HG03103 (cell line): ENCODE results near the gene NPAT.

Experiments
- ATAC-seq: cut with Tn5 transposase; IDR thresholded peaks from one replicate; pipeline ENCODE4 v1.9.1; 2021; ENCODE audit warnings: low read depth; ENCODE audit not compliant: unreplicated experiment

NPAT gene

GRCh38 chr11:108222574-108223347, at the start of gene NPAT, which contains the start of gene ATM:
Gene NPAT, minus strand, starts transcription at chr11:108222638. Its CDS starts 102 bp downstream, at chr11:108222536.
Gene ATM, plus strand, starts transcription at chr11:108223067. Its CDS starts 4,558 bp downstream, at chr11:108227625.
- peak; percentile 68 for ATAC-seq

DNA sequence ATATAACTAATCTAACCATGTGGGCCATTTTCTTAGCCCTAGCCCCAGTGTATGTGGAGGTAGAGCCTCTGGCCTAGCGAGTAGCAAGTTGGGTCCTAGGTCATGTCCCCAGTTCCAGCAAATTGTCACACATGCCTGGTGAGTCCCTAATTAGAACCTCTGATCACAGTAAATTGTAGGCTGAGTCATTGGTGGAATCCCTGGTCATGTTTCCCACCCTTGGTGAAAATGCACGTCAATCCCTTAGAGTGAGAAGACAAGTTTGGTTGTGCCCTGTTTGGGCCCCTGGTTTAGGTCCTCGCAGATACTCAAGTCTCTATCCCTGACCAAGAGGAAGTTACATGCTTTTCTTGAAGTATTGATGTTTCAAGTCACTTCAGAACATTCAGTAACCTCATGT, 47.1 kb upstream of the NPAT start:
- ATAC-seq: no peak

DNA sequence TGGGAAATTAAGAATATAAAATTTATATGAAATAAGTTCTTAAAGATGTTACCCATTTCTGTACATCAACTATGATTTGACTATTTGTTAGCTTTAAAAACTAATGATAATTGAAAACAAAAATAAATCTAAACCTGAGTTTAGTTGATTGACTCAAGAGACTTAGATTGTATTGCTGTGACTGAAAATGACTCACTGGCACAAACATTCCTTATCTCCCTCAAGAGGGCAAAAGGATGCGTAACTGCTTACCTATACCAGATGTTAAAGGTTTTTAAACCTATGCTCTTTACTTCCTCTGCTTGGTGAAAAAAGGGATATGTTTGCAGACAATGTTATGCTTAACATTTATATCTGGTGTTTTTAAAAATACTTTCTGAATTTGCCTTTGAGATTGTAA, 30.7 kb upstream of the NPAT start:
- no peak for ATAC-seq

DNA sequence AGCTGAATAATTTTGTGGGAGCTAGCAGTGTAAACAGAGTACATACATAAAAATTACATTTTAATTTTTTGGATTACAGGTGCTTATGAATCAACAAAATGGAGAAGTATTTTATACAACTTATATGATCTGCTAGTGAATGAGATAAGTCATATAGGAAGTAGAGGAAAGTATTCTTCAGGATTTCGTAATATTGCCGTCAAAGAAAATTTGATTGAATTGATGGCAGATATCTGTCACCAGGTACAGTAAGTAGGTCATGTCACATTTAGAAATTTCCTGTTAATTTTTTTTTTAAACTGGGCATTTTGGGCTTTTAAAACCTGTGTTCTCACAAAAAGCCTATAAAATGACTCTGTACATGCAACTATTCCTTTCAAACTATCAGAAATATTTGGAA, 24.4 kb upstream of the NPAT start:
- no peak for ATAC-seq

DNA sequence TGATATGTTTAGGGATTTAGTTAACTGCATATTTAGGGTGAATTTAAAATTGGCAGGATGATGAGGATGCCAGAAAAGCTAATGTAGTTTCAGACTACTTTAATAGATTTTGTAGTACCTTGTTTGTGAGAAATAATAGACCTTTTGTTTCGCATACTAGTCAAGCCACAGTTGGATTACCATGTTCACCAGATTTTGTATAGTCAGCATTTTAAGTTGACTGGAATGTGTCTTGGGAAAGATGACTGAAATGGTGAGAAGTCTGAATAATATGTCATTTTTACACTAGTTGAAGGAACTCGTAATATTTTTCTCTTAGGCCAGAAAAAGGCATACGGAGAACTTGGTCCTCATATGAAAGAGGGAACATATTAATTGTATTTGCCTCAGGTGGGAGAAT, 23.9 kb upstream of the NPAT start:
- no peak for ATAC-seq

DNA sequence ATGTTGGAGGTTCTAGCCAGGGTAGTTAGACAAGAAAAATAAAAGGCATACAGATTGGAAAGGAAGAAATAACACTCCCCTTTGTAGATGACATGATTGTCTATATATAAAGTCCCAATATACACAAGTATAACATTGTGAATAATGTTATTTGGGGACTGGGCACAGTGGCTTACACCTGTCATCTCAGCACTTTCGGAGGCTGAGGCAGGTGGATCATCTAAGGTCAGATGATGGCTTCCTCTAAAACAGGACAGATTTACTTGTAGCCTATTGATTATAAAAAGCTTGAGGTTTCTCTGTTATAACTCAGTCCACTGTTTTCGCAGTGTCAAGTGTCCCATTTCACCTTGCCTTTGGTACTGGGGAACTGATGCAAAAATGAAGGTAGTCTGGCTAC, 20.0 kb upstream of the NPAT start:
- no peak for ATAC-seq

DNA sequence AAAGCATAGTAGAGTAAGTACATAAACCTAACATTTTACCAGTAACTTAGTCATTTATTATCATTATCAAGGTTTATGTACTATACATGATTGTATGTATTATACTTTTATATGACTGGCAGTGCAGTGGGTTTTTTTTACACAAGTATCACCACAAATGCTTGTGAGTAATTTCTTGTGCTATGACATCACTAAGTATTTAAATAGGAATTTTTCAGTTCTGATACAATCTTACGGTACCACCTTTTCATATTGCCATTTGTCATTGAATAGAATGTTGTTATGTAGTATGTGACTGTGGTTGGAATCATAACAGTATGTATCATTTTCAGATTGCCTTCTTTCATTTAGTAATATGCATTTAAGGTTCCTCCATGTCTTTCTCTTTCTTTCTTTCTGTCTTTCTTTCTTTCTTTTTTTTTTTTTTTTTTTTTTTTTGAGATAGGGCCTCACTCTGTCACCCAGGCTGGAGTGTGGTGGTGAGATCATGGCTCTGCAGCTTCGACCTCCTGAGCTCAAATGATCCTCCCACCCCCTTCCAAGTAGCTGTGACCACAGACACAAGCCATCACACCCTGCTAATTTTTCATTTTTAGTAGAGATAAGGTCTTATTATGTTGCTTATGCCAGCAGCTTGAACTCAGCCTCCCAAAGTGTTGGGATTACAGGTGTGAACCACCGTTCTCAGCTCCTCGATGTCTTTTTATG, 19.0 kb upstream of the NPAT start:
- no peak for ATAC-seq

DNA sequence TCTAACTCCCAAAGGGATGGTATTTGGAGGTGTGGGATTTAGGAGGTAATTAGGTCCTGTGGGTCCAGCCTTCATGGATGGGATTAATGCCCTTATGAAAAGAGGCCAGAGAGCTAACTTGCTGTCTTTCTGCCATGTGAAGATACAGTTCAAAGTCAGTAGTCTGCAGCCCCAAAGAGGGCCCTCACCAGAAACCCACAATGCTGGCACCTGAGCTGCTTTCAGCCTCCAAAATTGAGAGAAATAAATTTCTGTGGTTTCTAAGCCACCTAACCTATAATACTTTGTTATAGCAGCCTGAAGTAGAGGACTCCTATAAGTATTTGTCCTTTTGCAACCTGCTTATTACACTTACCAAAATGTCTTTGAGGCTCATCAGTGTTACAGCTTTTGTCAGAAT, 16.6 kb upstream of the NPAT start:
- ATAC-seq: no peak

GRCh38 chr11:108237058-108237481, 14.6 kb upstream of the NPAT start:
- peak; percentile 49 for ATAC-seq

DNA sequence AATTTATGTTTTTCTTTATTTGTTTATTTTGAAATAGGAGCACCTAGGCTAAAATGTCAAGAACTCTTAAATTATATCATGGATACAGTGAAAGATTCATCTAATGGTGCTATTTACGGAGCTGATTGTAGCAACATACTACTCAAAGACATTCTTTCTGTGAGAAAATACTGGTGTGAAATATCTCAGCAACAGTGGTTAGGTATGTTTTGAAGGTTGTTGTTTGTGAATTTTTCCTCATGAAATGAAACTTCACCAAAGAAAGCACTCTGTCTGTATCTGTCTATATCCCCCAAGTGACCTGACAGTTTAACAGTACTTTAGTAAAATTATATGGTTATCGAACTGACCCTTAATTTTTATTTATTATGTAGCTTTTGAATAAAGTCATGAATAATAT, 13.2 kb upstream of the NPAT start:
- ATAC-seq: no peak

- no peak for ATAC-seq
Measured at GRCh38 chr11:108235192-108235591, 12.8 kb upstream of the NPAT start.

- ATAC-seq: no peak
Measured at GRCh38 chr11:108233277-108233945, 11.0 kb upstream of the NPAT start.

DNA sequence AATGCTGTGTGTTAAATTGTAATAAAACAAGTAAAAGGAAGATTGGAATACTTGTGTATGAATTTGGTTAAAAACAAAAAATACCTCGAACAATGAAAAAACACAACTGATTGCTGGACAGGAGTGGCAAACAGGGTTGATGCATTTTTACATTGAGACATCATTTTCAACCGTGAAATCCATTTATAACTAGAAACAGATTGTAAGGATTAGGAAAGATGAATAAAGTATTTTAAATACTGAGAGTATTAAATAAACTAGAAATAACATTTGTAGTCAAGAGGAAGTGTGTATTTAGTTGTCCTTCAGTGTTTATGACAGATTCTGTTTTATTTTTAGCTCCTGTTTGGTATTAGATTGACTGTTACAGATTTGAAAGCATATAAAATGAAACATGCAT, 5.8 kb upstream of the NPAT start:
- ATAC-seq: no peak

- ATAC-seq: no peak
Measured at GRCh38 chr11:108226036-108226435, 3.6 kb upstream of the NPAT start.

DNA sequence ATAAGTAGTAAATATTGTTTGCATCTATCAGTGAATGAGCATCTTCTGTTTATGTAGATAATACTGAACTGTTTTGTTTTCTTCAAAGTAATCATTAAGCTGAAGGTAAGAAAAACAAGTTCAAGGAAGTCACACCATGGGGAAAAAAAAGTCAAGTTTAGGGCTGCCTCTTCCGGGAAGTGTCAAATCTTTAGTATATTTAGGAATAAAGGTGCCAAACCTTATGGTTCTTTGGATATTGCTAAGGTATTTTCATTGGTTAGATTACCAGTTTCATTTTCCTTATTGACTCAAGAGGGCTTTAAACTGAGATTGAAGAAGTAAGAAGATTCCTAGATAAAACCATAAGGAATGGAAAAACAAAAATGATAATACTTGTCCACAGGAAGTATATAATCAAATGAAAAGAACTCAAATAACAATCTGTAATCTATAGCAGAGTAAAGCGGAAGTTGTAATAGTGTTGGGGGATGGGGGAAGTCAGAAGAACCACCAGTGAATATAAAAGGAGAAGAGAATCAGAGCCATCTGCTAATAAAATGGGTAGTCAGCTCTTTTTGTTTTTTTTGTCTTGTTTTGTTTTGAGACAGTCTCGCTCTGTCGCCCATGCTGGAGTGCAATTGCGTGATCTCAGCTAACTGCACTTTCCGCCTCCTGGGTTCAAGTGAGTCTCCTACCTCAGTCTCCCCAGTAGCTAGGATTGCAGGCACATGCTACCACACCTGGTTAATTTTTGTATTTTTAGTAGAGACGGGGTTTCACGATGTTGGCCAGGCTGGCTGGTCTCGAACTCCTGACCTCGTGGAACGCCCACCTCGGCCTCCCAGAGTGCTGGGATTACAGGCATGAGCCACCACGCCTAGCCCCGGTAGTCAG, 2.7 kb upstream of the NPAT start:
- no peak for ATAC-seq

DNA sequence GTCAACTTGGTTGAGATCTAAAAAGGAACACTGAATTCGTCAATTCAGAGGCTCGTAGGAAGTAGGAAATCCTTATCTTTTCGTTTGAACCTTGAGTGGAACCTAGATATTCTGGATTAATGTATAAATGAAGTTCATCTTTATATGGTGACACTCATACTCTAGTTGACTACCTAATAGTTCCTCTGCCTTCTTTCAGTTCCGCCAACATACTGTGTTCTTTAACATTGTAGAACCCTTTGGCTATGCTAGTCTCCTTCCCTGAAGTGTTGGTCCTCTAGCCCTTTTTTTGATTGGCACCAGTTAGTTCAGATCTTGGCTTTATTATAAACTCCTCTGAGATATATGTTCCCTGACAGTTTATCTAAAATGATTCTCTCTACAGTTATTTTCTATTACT, 1.9 kb upstream of the NPAT start:
- no peak for ATAC-seq

DNA sequence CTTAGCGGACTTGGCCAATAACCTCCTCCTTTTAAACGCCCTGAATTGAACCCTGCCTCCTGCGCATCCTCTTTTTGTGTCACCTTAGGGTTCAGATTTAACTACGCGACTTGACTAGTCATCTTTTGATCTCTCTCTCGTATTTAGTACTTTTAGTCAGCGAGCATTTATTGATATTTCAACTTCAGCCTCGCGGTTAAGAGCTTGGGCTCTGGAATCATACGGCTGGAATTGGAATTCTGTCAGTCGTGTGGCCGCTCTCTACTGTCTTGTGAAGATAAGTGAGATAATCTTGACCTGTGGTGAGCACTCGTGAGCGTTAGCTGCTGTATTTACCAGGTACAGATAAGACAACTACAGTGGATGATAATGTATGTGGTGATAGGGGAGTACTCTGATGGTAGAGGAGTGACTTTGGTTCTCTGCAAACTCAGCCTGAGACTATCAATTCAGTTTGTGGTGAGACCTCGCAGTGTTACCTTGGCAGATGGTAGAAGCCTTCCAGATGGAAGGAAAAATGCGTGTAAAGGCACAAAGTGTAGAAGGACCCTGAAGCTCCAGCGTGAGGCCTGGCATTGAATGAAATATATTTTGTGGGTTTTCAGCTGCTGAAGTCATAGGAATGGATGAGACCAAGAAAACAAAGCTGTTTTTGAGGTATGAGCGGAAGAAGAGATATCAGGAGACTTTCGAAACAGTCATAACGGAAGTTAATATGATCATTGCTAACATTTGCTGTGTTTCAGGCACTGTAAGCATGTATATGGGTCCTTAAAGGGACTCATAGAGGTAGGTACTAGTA, 1.1 kb upstream of the NPAT start:
- peak; percentile 27 for ATAC-seq

DNA sequence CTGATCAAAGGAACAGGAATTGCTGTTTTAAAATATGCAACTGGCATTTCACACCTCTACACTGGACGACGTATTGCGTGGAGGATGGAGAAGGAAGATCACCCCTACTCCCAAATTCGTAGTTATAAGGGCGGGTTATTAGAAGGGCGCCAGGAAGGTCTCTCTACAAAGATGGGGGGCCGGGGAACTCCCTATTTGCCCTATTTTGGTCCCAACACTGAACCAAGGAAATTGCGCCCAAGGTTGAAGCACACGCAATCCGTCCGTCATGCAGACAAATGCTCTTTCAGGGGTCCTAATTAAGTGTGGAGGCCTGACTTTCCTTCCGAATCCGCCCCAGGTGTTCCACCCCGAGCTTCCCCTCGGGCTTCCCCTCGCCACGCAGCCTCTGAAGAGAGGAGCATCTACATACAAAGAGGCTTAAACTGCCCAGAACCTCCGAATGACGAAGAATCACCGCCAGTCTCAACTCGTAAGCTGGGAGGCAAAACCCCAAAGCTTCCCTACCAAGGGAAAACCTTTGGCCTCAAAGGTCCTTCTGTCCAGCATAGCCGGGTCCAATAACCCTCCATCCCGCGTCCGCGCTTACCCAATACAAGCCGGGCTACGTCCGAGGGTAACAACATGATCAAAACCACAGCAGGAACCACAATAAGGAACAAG, 396 bp downstream of the NPAT start:
- ATAC-seq: no peak

- ATAC-seq: no peak
Measured at GRCh38 chr11:108221371-108221770, 1.1 kb downstream of the NPAT start.
